HG02938 (cell line): ENCODE results near the gene EED.
A peak's percentile ranks its signal among the peaks of the same experiment; 100 is the strongest.
"Not testable (repeated sequence)": the region's sequence is repeated elsewhere in the genome, so short reads cannot be mapped to it uniquely, and the experiment has no call there.

Experiments used
- ATAC-seq: cut with Tn5 transposase; IDR thresholded peaks from one replicate; pipeline ENCODE4 v1.9.1; 2021; ENCODE audit warnings: mild to moderate bottlenecking, moderate library complexity; ENCODE audit not compliant: unreplicated experiment

Gene EED

GRCh38 chr11:86218125-86219084 is 26.1 kb upstream of the EED start:
- peak; percentile 37 for ATAC-seq

- peak; percentile 78 for ATAC-seq
Measured at GRCh38 chr11:86219311-86220193, 25.0 kb upstream of the EED start.

- ATAC-seq = no peak
Measured at GRCh38 chr11:86220653-86221052, 23.9 kb upstream of the EED start.

GRCh38 chr11:86222081-86222480 is 22.5 kb upstream of the EED start:
- no peak for ATAC-seq

- ATAC-seq = not testable (repeated sequence)
Measured at GRCh38 chr11:86224575-86224974, 20.0 kb upstream of the EED start.

GRCh38 chr11:86225344-86225743 is 19.2 kb upstream of the EED start:
- ATAC-seq = not testable (repeated sequence)

- ATAC-seq = peak; percentile 59
Measured at GRCh38 chr11:86228269-86229038, 16.1 kb upstream of the EED start.

GRCh38 chr11:86229039-86229330 is 15.6 kb upstream of the EED start:
- peak; percentile 16 for ATAC-seq

GRCh38 chr11:86230179-86230804 is 14.3 kb upstream of the EED start:
- ATAC-seq = no peak

- no peak for ATAC-seq
Measured at GRCh38 chr11:86230921-86231434, 13.6 kb upstream of the EED start.

- ATAC-seq = no peak
Measured at GRCh38 chr11:86232556-86232955, 12.0 kb upstream of the EED start.

- ATAC-seq = no peak
Measured at GRCh38 chr11:86234831-86235461, 9.6 kb upstream of the EED start.

- ATAC-seq = no peak
Measured at GRCh38 chr11:86237267-86237804, 7.2 kb upstream of the EED start.

GRCh38 chr11:86240164-86240563 is 4.4 kb upstream of the EED start:
- ATAC-seq = no peak

GRCh38 chr11:86241956-86242535 is 2.5 kb upstream of the EED start:
- no peak for ATAC-seq

- ATAC-seq = no peak
Measured at GRCh38 chr11:86243396-86243795, 1.2 kb upstream of the EED start.

GRCh38 chr11:86244063-86244521 is 461 bp upstream of the EED start:
- peak; percentile 60 for ATAC-seq

GRCh38 chr11:86245369-86246292 is 1.1 kb downstream of the EED start:
- ATAC-seq = peak; percentile 15
